LNCaP clone FGC (cell line): ENCODE measurements around the gene DNAAF5.

ENCODE experiments used
- DNase-seq: peaks from one replicate; pipeline ENCODE4 v3.0.0-alpha.2; 2011; ENCODE audit warnings: low read depth
- H3K4me3 ChIP-seq: 2 replicates; pipeline ENCODE4 v1.5.1; 2011; ENCODE audit warnings: mild to moderate bottlenecking, low read depth, low read length, control low read depth
- CTCF ChIP-seq: IDR thresholded peaks from 2 replicates; pipeline ENCODE4 v1.5.1; 2012; ENCODE audit warnings: mild to moderate bottlenecking; ENCODE audit not compliant: control insufficient read depth, insufficient read depth; ENCODE audit errors: extremely low read depth

The DNAAF5 gene

DNA sequence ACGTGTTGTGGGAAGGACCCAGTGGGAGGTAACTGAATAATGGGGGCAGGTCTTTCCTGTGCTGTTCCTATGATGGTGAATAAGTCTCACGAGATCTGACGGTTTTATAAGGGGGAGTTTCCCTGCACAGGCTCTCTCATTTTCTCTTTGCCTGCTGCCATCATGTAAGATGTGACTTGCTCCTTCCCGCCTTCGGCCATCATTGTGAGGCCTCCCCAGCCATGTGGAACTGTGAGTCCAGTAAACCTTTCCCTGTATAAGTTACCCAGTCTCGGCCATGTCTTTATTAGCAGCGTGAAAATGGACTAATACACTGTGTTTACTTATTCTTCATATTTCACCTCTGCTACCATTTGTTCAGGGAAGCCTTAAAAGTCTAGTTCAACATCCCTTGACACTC lies 2.2 kb upstream of the DNAAF5 start:
- no peak overlapping the region for H3K4me3 ChIP-seq
- TF ChIP-seq CTCF = no peak
- no peak for DNase-seq

GRCh38 chr7:725223-726005 lies 1.1 kb upstream of the DNAAF5 start:
- no peak for DNase-seq
- H3K4me3 ChIP-seq = peak overlapping the region; percentile 77
- no peak for TF ChIP-seq CTCF

DNA sequence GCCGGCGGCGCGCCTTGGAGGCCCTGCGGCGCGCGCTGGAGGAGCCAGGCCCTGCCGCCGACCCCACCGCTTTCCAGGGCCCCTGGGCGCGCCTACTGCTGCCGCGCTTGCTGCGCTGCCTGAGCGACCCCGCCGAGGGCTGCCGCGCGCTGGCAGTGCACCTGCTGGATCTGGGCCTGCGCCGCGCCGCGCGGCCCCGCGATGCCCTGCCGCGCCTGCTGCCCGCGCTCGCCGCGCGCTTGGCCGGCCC lies 280 bp downstream of the DNAAF5 start:
- no peak for DNase-seq
- peak overlapping the region; percentile 77 for H3K4me3 ChIP-seq
- no peak for TF ChIP-seq CTCF

- TF ChIP-seq CTCF = no peak
- no peak for DNase-seq
- H3K4me3 ChIP-seq = peak within 1 kb of the TSS; percentile 77
Measured at GRCh38 chr7:727104-727805, 756 bp downstream of the DNAAF5 start, which contains the start of gene PRKAR1B. Gene PRKAR1B (minus strand): TSS chr7:727281. CDS start chr7:711505, 15,776 bp downstream.

GRCh38 chr7:727806-728460 lies 1.4 kb downstream of the DNAAF5 start:
- no peak for TF ChIP-seq CTCF
- DNase-seq = no peak
- H3K4me3 ChIP-seq = peak overlapping the region; percentile 77

DNA sequence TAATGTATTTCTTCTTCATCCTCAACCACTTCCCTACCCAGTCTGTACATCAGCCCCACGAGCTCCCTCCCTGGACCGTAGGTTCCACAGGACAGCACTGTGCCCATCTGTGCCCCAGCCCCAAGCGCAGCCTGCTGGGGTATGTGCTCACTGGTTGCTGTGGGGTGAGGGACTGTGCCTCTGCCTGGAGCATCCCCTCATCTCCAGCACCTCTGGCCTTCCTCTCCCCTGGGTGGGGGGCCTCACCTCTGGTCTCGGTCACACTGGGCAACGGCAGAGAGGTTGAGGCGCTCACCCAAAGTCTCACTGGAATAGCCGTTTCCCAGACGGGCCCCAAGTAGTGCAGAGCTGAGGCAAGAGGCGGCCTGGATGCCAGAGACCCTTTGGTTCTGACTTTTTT lies 2.1 kb downstream of the DNAAF5 start:
- no peak overlapping the region; the same call in 1 of the 2 replicates for H3K4me3 ChIP-seq
- no peak for DNase-seq
- TF ChIP-seq CTCF = no peak
